HG03354 (cell line): Measurements from ENCODE around the gene CFAP57.
A peak's percentile ranks its signal among the peaks of the same experiment; 100 is the strongest.
"Not testable (repeated sequence)": the region's sequence is repeated elsewhere in the genome, so short reads cannot be mapped to it uniquely, and the experiment has no call there.

Experiments used
- ATAC-seq: cut with Tn5 transposase; IDR thresholded peaks from one replicate; pipeline ENCODE4 v1.9.1; 2021; ENCODE audit warnings: mild to moderate bottlenecking; ENCODE audit not compliant: unreplicated experiment, poor library complexity, severe bottlenecking

The CFAP57 gene

DNA sequence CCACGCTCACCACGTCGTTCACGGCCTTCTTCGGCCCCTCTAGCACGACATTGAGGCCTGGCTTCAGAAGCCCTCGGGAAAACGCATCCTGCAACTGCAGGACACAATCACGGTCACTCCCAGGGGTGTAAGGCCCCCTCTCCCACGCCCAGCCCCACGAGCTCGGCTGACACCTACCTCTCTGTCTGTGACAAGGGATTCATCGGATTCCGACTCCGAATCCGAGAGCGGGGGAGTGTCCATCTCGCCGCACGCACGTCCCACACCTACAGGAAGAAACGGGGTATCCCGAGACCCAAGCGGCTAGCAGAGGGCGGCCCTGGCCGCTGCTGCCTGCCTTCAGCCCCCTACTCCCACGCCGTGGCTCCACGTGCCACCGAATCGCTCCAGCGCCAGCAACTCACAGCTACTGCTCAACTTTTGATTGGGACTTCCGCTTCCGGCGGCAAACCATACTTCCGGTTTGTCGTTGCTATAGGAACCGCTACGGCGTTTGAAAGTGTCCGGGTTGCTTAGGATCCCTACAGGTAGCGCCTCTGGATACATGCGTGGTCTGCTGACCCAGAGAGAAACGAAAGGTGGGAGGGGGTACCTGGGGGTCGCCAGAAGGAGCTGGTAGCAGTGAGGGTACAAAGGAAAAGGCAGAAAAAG, at the start of gene CFAP57, which contains the start of gene EBNA1BP2:
Gene CFAP57 (plus strand): TSS at position 455 of the 651 bp plus-strand sequence. CDS start 424 bp downstream, outside the sequence.
Gene EBNA1BP2 (minus strand): TSS at position 415 of the 651 bp plus-strand sequence. CDS start 172 bp downstream, at position 243.
- peak; percentile 95 for ATAC-seq

DNA sequence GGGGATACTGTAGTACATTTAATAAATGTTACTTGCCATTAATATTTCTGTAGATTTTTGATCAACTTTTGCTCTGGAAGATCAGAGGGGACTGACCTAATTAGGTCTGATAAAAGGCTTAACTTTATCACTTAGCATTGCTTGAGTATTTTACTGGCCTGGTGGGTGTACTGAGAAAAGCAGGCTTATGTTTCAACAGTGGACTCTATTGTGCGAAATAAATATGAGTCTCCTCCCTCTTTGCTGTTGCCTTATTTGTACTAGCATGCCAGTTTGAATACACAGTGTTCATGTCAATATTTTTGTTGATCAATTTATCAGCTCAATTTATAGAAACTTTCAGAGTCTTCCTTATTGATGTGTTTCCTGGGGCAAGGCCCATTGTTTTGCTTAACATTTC, 49.1 kb upstream of the CFAP57 start:
- ATAC-seq = no peak

GRCh38 chr1:43128816-43129215, 43.3 kb upstream of the CFAP57 start:
- ATAC-seq = no peak

GRCh38 chr1:43129426-43129825, 42.7 kb upstream of the CFAP57 start:
- no peak for ATAC-seq

DNA sequence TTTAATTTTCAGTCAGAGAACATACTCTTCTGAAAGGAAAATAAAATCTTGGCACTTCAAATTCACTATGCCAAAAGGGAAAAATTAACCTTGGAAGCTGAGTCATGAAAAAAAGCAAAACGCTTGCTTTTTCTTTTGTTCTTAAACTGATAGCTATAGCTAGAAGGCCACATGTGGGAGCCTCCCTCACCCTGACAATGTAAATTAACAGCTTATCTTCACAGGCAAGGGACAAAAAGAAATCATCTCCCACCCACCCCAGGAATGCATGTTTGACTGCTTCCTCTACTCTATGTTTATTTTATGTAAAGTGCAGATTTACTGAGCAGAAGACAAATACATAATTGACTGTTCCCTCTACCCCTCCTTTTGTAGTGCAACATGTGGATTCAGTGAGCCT, 38.1 kb upstream of the CFAP57 start:
- no peak for ATAC-seq

DNA sequence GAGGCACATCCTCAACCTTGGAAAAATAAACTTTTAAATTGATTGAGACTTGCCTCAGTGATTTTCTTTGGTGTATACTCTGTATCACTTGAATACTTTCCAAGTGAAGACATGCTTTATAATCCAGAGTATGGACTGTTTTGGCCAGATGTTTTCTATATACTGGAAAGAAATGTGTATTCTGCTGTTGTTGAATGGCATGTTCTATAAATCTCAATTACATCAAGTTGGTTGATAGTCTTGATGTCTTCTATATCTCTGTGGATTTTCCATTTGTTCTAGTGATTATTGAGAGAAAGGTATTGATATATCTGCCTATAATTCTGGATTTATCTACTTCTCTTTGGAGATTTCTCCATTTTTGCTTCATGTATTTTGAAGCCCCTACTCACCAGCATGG, 37.5 kb upstream of the CFAP57 start:
- no peak for ATAC-seq

GRCh38 chr1:43135857-43136781, 36.0 kb upstream of the CFAP57 start:
- no peak for ATAC-seq

GRCh38 chr1:43137445-43138052, 34.6 kb upstream of the CFAP57 start:
- ATAC-seq = no peak

DNA sequence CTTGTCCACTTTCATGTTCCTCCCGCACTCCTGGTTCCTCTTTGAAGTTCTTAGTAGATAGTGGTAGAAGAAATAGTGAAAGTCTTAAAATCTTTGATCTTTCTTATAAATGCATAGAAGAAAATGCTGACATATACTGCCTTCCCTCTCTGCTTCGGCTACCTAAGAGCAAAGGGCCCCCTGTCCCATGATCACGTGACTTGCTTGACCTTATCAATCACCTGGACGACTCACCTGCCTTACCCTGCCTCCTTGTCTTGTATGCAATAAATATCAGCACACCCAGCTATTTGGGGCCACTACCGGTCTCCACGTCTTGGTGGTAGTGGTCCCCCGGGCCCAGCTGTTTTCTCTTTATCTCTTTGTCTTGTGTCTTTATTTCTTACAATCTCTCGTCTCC, 32.8 kb upstream of the CFAP57 start:
- ATAC-seq = not testable (repeated sequence)

GRCh38 chr1:43140010-43140409, 32.1 kb upstream of the CFAP57 start:
- ATAC-seq = no peak

- ATAC-seq = no peak
These were observed 31.5 kb upstream of the CFAP57 start for GRCh38 chr1:43140583-43140982.

- no peak for ATAC-seq
These were observed 28.7 kb upstream of the CFAP57 start for GRCh38 chr1:43143441-43143888.

GRCh38 chr1:43144237-43144636, 27.9 kb upstream of the CFAP57 start:
- ATAC-seq = no peak

DNA sequence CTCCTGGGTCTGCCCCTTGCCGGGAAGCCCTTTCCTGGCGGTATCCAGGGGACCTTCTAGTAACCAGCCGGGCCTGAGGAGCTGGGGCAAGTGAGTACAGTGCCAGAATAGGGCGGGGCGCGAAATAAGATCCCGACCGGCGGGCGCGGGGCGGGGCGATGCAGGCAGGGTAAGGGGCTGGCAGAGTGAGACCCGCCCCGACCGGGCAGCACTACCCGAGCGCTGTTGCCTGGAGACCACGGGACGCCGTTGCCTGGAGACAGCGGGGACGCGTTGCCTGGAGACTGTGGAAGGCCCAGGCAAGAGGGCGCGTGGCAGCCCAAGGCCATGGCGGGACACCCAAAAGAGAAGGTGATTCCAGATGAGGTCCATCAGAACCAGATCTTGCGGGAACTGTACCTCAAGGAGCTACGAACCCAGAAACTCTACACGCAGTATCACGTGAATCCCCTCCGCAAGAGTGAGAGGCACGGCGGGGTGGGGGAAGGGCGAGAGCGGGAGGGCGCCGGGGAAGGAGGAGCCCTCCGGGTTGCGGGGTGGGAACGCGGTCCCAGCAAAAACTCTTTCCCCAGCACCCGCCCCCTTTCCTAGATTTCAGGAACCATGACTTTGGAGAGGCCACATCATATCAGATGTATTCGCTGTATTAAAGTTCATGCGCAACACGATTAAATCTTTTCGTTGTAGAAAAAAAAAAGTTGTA, 24.4 kb upstream of the CFAP57 start:
- no peak for ATAC-seq

DNA sequence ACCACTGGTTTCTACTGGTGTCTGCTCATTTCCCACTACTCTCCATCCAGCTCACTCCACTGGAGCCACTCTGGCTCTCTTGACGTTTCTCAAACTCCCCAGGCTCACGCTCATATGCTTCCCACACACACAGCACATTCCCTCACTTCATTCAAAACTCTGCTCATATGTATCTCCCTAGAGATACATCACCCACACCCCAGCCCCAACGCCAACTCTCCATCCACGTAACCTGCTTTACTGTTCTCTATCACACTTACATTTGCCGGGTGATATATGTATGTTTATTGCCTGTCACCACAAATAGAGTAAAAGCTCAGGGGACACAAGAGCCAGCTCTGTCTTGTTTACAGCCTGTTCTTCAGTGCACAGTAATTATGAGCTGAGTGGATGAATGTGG, 22.2 kb upstream of the CFAP57 start:
- ATAC-seq = no peak

DNA sequence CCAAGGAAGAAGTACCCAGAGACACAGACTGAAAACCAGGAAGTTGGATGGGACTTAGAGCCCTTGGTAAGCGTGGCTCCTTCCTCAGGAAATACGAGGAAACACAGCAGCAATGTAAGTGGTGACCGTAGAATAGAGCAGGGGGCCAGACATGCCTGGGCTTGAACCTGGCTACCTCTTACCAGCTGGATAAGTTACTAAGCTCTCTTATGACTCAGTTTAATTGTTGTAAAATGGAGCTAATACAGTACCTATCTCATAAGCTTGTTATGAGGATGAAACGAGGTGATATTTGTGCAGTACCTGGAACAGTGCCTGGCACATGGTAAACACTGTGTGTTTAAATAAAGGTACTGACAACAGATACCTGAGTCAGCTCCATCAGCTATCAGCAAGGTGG, 19.3 kb upstream of the CFAP57 start:
- ATAC-seq = no peak

DNA sequence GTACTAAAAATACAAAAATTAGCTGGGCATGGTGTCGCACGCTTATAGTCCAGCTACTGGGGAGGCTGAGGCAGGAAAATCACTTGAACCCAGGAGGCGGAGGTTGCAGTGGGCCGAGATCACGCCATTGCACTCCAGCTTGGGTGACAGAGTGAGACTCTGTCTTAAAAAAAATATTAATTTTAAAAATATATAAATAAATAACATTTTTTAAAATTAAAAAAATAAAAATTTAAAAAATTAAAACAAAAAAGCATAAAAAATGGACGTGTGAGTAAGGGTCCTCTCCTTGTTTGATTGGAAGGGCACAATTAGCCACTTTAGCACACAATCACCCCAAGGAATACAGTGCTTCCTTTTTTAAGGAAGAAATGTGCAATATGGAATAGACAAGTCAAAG, 18.7 kb upstream of the CFAP57 start:
- ATAC-seq = no peak

DNA sequence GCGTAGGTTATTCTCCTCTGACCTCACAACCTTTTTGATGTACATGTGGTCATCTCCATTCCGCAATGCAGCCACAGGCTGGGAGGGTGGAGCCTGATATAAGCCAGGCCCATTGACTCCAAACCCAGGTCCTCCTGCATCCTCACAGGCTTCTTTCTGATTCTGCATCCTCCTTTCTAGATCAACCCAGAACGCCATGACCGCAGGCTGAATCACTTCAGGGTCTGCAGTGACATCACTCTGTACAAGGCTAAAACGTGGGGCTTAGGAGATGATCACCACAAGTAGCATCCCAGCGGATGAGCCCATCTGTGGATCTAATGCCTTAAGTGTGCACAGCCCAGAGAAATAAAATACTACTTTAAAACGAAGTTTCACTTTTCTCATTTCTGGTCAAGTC, 16.1 kb upstream of the CFAP57 start:
- no peak for ATAC-seq

- no peak for ATAC-seq
These were observed 7.0 kb upstream of the CFAP57 start for GRCh38 chr1:43165162-43165561.

GRCh38 chr1:43165765-43166164, 6.4 kb upstream of the CFAP57 start:
- ATAC-seq = no peak
